Muscle of back (tissue), 11 donors: ENCODE data around the gene CEP164. TPM values are rescaled to one million over a fixed set of nuclear protein-coding genes. Genes with fewer than 3 reads are reported as not detected.
"Not testable (repeated sequence)": the region's sequence is repeated elsewhere in the genome, so short reads cannot be mapped to it uniquely, and the experiment has no call there.

Source experiments
- DNase-seq, 3 donors: peaks; one replicate each; pipeline versions ENCODE4 v3.0.0 to v3.0.0-alpha.2; 2013
- polyA plus RNA-seq, 10 donors: library from polyadenylated mRNA; unstranded; fragments of 120-200 nt; gene quantifications; one replicate each; pipeline ENCODE4 v1.2.1, GENCODE V29; 2013; ENCODE audit not compliant: insufficient read length in 10 of 10

The CEP164 gene
- polyA plus RNA-seq, 10 donors = 9.5 to 18.6 (median 13.3) TPM

- no peak for DNase-seq
Observed at GRCh38 chr11:117392979-117393378, 65.3 kb downstream of the CEP164 start.

GRCh38 chr11:117394221-117394925 is 66.7 kb downstream of the CEP164 start:
- no peak for DNase-seq

GRCh38 chr11:117395476-117395875 is 67.8 kb downstream of the CEP164 start:
- DNase-seq = no peak

GRCh38 chr11:117396970-117397369 is 69.3 kb downstream of the CEP164 start:
- DNase-seq = no peak

- not testable (repeated sequence) for DNase-seq
Observed at GRCh38 chr11:117398618-117399017, 71.0 kb downstream of the CEP164 start.

- DNase-seq = not testable (repeated sequence)
Observed at GRCh38 chr11:117399100-117399840, 71.6 kb downstream of the CEP164 start.

- not testable (repeated sequence) for DNase-seq
Observed at GRCh38 chr11:117405898-117406297, 78.2 kb downstream of the CEP164 start.

- no peak for DNase-seq
Observed at GRCh38 chr11:117407016-117407415, 79.4 kb downstream of the CEP164 start.

GRCh38 chr11:117408356-117408755 is 80.7 kb downstream of the CEP164 start:
- no peak for DNase-seq

GRCh38 chr11:117409511-117409910 is 81.9 kb downstream of the CEP164 start:
- no peak for DNase-seq

- DNase-seq = no peak
Observed at GRCh38 chr11:117410238-117410637, 82.6 kb downstream of the CEP164 start.

GRCh38 chr11:117410861-117411710 is 83.4 kb downstream of the CEP164 start:
- peak in 1 of 3 donors; percentile 28 for DNase-seq

- no peak for DNase-seq
Observed at GRCh38 chr11:117411736-117412135, 84.1 kb downstream of the CEP164 start.

- no peak for DNase-seq
Observed at GRCh38 chr11:117412176-117412575, 84.5 kb downstream of the CEP164 start.

- DNase-seq = no peak
Observed at GRCh38 chr11:117412653-117413275, 85.1 kb downstream of the CEP164 start.

GRCh38 chr11:117413616-117414015 is 86.0 kb downstream of the CEP164 start:
- no peak for DNase-seq

- DNase-seq = no peak
Observed at GRCh38 chr11:117414724-117415123, 87.1 kb downstream of the CEP164 start.

- DNase-seq = no peak
Observed at GRCh38 chr11:117415358-117415896, 87.8 kb downstream of the CEP164 start.

GRCh38 chr11:117417342-117417741 is 89.7 kb downstream of the CEP164 start:
- no peak for DNase-seq

- no peak for DNase-seq
Observed at GRCh38 chr11:117417856-117418255, 90.2 kb downstream of the CEP164 start.

GRCh38 chr11:117418737-117419481 is 91.3 kb downstream of the CEP164 start:
- DNase-seq = no peak
